HAP-1 (cell line): ENCODE results near the gene ZNF283.
"Not testable (repeated sequence)": the region's sequence is repeated elsewhere in the genome, so short reads cannot be mapped to it uniquely, and the experiment has no call there.

Source experiments
- DNase-seq, 2 experiments: peaks; one replicate each; pipeline ENCODE4 v3.0.0-alpha.2; 2016 to 2020; ENCODE audit warnings: low spot score in 2 of 2
- H3K27me3 ChIP-seq: fragments of 250-450 bp; sonication (Bioruptor Pico); 2 replicates; pipeline ENCODE4 v1.5.1; 2020; ENCODE audit warnings: low read depth, mild to moderate bottlenecking, moderate library complexity
- H3K36me3 ChIP-seq: fragments of 250-450 bp; sonication (Bioruptor Pico); replicated peaks from 2 replicates; pipeline ENCODE4 v1.5.1; 2020; ENCODE audit warnings: mild to moderate bottlenecking
- H3K4me1 ChIP-seq: fragments of 250-450 bp; sonication (Bioruptor Pico); 2 replicates; pipeline ENCODE4 v1.5.1; 2020; ENCODE audit warnings: mild to moderate bottlenecking
- H3K4me3 ChIP-seq: fragments of 250-450 bp; sonication (Bioruptor Pico); 2 replicates; pipeline ENCODE4 v1.5.1; 2020; ENCODE audit warnings: mild to moderate bottlenecking, moderate library complexity
- H3K9me3 ChIP-seq: fragments of 250-450 bp; sonication (Bioruptor Pico); 2 replicates; pipeline ENCODE4 v1.5.1; 2020; ENCODE audit warnings: mild to moderate bottlenecking, moderate library complexity
- in situ Hi-C: fragments of 300-500 bp; cut with MboI; formaldehyde crosslinking; loops from 3 replicates; pipeline ENCODE4 v1.14.3; 2020; ENCODE audit warnings: low sequenced_read_pairs, inconsistent platforms, mixed read lengths

ZNF283 gene

GRCh38 chr19:43847246-43847645 lies 20.1 kb downstream of the ZNF283 start:
- Histone ChIP-seq H3K4me3 (no peak overlapping the region), H3K36me3 (peaks cover 11% of the 10 kb centered on the region), H3K27me3 (no peaks in the 10 kb centered on the region), H3K9me3 (peaks cover 18% of the 10 kb centered on the region), H3K4me1 (no peaks in the 10 kb centered on the region)
- in situ Hi-C loops = no loop called here
- DNase-seq = no peak

GRCh38 chr19:43847884-43848283 lies 20.8 kb downstream of the ZNF283 start:
- no peaks in the 10 kb centered on the region for H3K27me3 ChIP-seq
- in situ Hi-C loops = no loop called here
- DNase-seq = no peak
- no peaks in the 10 kb centered on the region for H3K4me1 ChIP-seq
- H3K36me3 ChIP-seq = peaks cover 4% of the 10 kb centered on the region
- no peak overlapping the region for H3K4me3 ChIP-seq
- H3K9me3 ChIP-seq = peaks cover 18% of the 10 kb centered on the region

- Histone ChIP-seq H3K36me3 (peaks cover 3% of the 10 kb centered on the region; the same call in 1 of the 2 replicates), H3K27me3 (no peaks in the 10 kb centered on the region), H3K4me3 (no peak overlapping the region), H3K4me1 (no peaks in the 10 kb centered on the region), H3K9me3 (peaks cover 18% of the 10 kb centered on the region)
- in situ Hi-C loops = no loop called here
- no peak for DNase-seq
Observed at GRCh38 chr19:43848821-43849220, 21.7 kb downstream of the ZNF283 start.

DNA sequence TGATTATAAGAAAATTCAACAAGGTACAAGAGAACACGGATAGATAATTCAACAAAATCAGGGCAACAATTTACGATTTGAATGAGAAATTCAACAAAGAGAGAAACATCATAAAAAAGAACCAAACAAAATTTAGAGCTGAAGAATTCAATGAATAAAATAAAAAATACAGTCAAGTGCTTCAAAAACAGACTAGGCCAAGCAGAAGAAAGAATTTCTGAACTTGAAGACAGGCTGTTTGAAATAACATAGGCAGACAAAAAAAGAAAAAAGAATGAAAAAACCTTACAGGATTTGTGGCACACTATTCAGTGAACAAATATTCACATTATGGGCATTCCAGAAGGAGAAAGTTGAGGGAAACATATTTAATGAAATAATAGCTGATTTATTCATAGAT lies 31.1 kb downstream of the ZNF283 start:
- Histone ChIP-seq H3K27me3 (no peaks in the 10 kb centered on the region), H3K36me3 (no peaks in the 10 kb centered on the region), H3K9me3 (peaks cover 7% of the 10 kb centered on the region), H3K4me3 (no peak overlapping the region), H3K4me1 (no peaks in the 10 kb centered on the region)
- in situ Hi-C loops = no loop called here
- DNase-seq = no peak

- DNase-seq, H3K9me3 ChIP-seq, H3K27me3 ChIP-seq, H3K36me3 ChIP-seq, in situ Hi-C loops, H3K4me3 ChIP-seq, H3K4me1 ChIP-seq: not testable (repeated sequence)
Observed at GRCh38 chr19:43866923-43867322, 39.8 kb downstream of the ZNF283 start.

DNA sequence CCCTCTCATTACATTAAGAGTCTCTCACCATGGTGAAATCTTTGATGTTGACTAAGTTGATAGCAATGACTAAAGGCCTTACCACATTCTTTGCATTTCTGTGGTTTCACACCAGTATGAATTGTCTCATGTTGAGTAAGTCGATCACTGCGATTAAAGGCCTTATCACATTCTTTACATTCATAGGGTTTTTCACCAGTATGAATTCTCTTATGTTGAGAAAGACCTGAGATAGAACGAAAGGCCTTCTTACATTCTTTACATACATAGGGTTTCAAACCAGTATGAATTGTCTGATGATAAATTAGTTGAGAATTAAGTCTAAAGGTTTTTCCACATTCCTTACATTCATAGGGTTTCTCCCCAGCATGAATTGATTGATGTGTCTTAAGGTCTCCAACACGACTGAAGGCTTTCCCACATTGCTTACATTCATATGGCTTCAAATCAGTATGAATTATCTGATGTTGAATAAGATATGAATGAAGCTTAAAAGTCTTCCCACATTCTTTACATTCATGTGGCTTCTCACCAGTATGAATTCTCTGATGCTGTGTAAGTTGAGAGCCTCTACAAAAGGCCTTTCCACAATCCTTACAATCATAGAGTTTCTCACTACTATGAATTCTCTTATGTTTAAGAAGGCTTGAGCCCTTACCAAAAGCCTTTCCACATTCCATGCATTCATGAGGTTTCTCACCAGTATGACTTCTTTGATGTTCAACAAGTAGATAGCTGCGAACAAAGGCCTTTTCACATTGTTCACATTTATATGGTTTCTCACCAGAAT lies 45.6 kb downstream of the ZNF283 start:
- Histone ChIP-seq H3K4me1 (no peaks in the 10 kb centered on the region), H3K36me3 (no peaks in the 10 kb centered on the region), H3K9me3 (peaks cover 6% of the 10 kb centered on the region; the same call in 1 of the 2 replicates), H3K27me3 (no peaks in the 10 kb centered on the region), H3K4me3 (no peak overlapping the region)
- no peak for DNase-seq
- in situ Hi-C loops = no loop called here

- Histone ChIP-seq H3K36me3 (no peaks in the 10 kb centered on the region), H3K27me3 (no peaks in the 10 kb centered on the region), H3K9me3 (peaks cover 12% of the 10 kb centered on the region; the same call in 1 of the 2 replicates), H3K4me3 (no peak overlapping the region), H3K4me1 (no peaks in the 10 kb centered on the region)
- in situ Hi-C loops = no loop called here
- no peak for DNase-seq
Observed at GRCh38 chr19:43880483-43880882, 53.4 kb downstream of the ZNF283 start.

DNA sequence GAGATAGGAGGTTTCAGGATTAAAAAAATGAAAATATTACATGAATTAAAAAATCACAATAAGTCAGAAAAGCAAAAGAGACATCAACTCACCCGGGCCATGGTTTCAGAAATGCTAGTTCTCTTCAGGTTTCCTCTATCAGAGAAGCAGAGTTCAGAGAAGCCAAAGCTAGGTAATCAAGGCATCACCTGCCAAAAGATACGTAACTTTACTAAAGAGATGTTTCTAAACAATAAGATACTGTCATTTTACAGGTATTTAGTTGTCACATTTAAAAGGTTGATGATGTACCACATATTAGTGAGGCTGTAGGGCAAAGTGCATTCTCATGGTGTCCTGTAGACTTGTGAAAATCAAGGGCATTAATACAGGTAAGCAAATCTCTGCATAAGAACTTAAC lies 56.7 kb downstream of the ZNF283 start, which contains the start of gene ZNF404:
Gene ZNF404, minus strand, starts transcription at position 101 of the 400 bp plus-strand sequence.
- Histone ChIP-seq H3K36me3 (no peaks in the 10 kb centered on the region), H3K9me3 (peaks cover 12% of the 10 kb centered on the region; the same call in 1 of the 2 replicates), H3K4me1 (no peaks in the 10 kb centered on the region), H3K27me3 (no peaks in the 10 kb centered on the region), H3K4me3 (no peak within 1 kb of the TSS)
- DNase-seq = no peak
- in situ Hi-C loops = no loop called here

- DNase-seq = no peak
- H3K36me3 ChIP-seq = no peaks in the 10 kb centered on the region; the same call in 1 of the 2 replicates
- no peaks in the 10 kb centered on the region; the same call in 1 of the 2 replicates for H3K9me3 ChIP-seq
- in situ Hi-C loops = no loop called here
- no peaks in the 10 kb centered on the region for H3K27me3 ChIP-seq
- no peaks in the 10 kb centered on the region for H3K4me1 ChIP-seq
- no peak overlapping the region for H3K4me3 ChIP-seq
Observed at GRCh38 chr19:43895727-43896308, 68.7 kb downstream of the ZNF283 start.
